HCT116 (cell line): ENCODE data around the gene PRELID2. TPM values are rescaled to one million over a fixed set of nuclear protein-coding genes. Genes with fewer than 3 reads are reported as not detected.
"Not testable (repeated sequence)": the region's sequence is repeated elsewhere in the genome, so short reads cannot be mapped to it uniquely, and the experiment has no call there.

ENCODE experiments used
- ATAC-seq: fragments of 200-7000 bp; cut with Tn5 transposase; 2 replicates; pipeline ENCODE4 v1.9.1; 2020; ENCODE audit warnings: mild to moderate bottlenecking, moderate library complexity
- BruUV-seq: library from RNA; stranded (reverse); fragments of 400-500 nt; replicated peaks from 2 replicates; lab custom pipeline; 2021; lab: Mats Ljungman, UMichigan
- CTCF ChIA-PET: fragments of 300-600 bp; sonication (Branson Sonifier 250); formaldehyde crosslinking; loops from one replicate; lab custom pipeline; 2021; ENCODE audit warnings: antibody characterized with exemption; lab: Charles Lee
- POLR2A ChIA-PET: fragments of 300-600, 350-600 bp; sonication (Branson Sonifier 250); formaldehyde crosslinking; loops from one replicate; lab custom pipeline; 2021; ENCODE audit warnings: antibody characterized with exemption; lab: Charles Lee
- RAD21 ChIA-PET, 2 experiments: fragments of 300-600 bp; sonication (Branson Sonifier 250); formaldehyde crosslinking; loops; one replicate each; lab custom pipeline; 2023; ENCODE audit warnings: low total read pairs in 2 of 2; ENCODE audit not compliant: uncharacterized antibody in 2 of 2, unreplicated experiment in 2 of 2, low non-redundant PET in 1 of 2; lab: Charles Lee
- DNase-seq: peaks from one replicate; pipeline ENCODE4 v3.0.0-alpha.2; 2010; ENCODE audit warnings: low read depth, low spot score
- H2AFZ ChIP-seq: fragments of 200-600 bp; shearing (Covaris generic), sonication (generic); 2 replicates; pipeline ENCODE4 v1.6.1; 2017; ENCODE audit warnings: low read depth, mixed run types, mixed read lengths, antibody characterized with exemption, low read length; ENCODE audit not compliant: poor library complexity, severe bottlenecking
- H3K27ac ChIP-seq: 2 replicates; pipeline ENCODE4 v1.5.1; 2012; ENCODE audit warnings: low read depth, low read length
- H3K27me3 ChIP-seq: fragments of 200-600 bp; sonication (generic); 2 replicates; pipeline ENCODE4 v1.6.1; 2016; ENCODE audit warnings: mixed run types, low read length, mixed read lengths; ENCODE audit not compliant: insufficient read depth
- H3K36me3 ChIP-seq, 2 experiments: fragments of 200-500 bp in 1 of 2; fragments of 200-600 bp in 1 of 2; sonication (Bioruptor generic) in 1 of 2; sonication (generic) in 1 of 2; 2 replicates each; pipeline versions ENCODE4 v1.5.1 to v1.6.1; 2014 to 2016; ENCODE audit warnings: low read length in 2 of 2, inconsistent platforms in 1 of 2, mixed read lengths in 1 of 2, mixed run types in 1 of 2; ENCODE audit not compliant: insufficient read depth in 2 of 2, control insufficient read depth in 1 of 2
- H3K4me1 ChIP-seq, 2 experiments: fragments of 200-600 bp in 1 of 2; sonication (generic) in 1 of 2; 2 replicates each; pipeline versions ENCODE4 v1.5.1 to v1.6.1; 2012 to 2017; ENCODE audit warnings: low read length in 2 of 2, inconsistent platforms in 1 of 2, mild to moderate bottlenecking in 1 of 2, mixed read lengths in 1 of 2, mixed run types in 1 of 2, moderate library complexity in 1 of 2; ENCODE audit not compliant: insufficient read depth in 2 of 2, control insufficient read depth in 1 of 2
- H3K4me2 ChIP-seq: fragments of 200-600 bp; sonication (generic); 2 replicates; pipeline ENCODE4 v1.6.1; 2017; ENCODE audit warnings: mixed run types, low read length, mixed read lengths
- H3K4me3 ChIP-seq, 2 experiments: fragments of 200-600 bp in 1 of 2; sonication (generic) in 1 of 2; replicated peaks in 1 of 2; 2 replicates each; pipeline ENCODE4 v1.5.1; 2011 to 2016; ENCODE audit warnings: low read length in 2 of 2, control low read depth in 1 of 2, low read depth in 1 of 2, mild to moderate bottlenecking in 1 of 2, mixed read lengths in 1 of 2, mixed run types in 1 of 2
- H3K79me2 ChIP-seq: fragments of 200-600 bp; sonication (generic); 2 replicates; pipeline ENCODE4 v1.6.1; 2017; ENCODE audit warnings: mild to moderate bottlenecking, mixed run types, low read length, moderate library complexity, mixed read lengths; ENCODE audit not compliant: insufficient read depth
- H3K9ac ChIP-seq: fragments of 200-600 bp; sonication (generic); 2 replicates; pipeline ENCODE4 v1.6.1; 2016; ENCODE audit warnings: low read length, mixed read lengths
- H3K9me2 ChIP-seq: fragments of 200-600 bp; sonication (generic), shearing (Covaris generic); 2 replicates; pipeline ENCODE4 v1.6.1; 2017; ENCODE audit warnings: mixed run types, mild to moderate bottlenecking, moderate library complexity; ENCODE audit not compliant: insufficient read depth
- H3K9me3 ChIP-seq, 2 experiments: fragments of 200-500 bp in 1 of 2; fragments of 200-600 bp in 1 of 2; sonication (Bioruptor generic) in 1 of 2; sonication (generic) in 1 of 2; 2 replicates each; pipeline ENCODE4 v1.6.1; 2014 to 2017; ENCODE audit warnings: low read length in 2 of 2, mixed read lengths in 2 of 2, inconsistent platforms in 1 of 2, low read depth in 1 of 2, mild to moderate bottlenecking in 1 of 2, mixed run types in 1 of 2, moderate library complexity in 1 of 2; ENCODE audit not compliant: control insufficient read depth in 1 of 2, insufficient read depth in 1 of 2
- H4K20me1 ChIP-seq: fragments of 200-600 bp; sonication (generic), shearing (Covaris generic); 2 replicates; pipeline ENCODE4 v1.6.1; 2017; ENCODE audit warnings: mixed run types, mild to moderate bottlenecking, moderate library complexity; ENCODE audit not compliant: insufficient read depth
- ATF3 ChIP-seq: IDR thresholded peaks from 2 replicates; pipeline ENCODE4 v1.6.1; 2012
- CBX3 ChIP-seq: IDR thresholded peaks from 2 replicates; pipeline ENCODE4 v1.6.1; 2012; ENCODE audit warnings: low read depth
- EZH2 ChIP-seq: fragments of 200-600 bp; sonication (generic); IDR thresholded peaks from 2 replicates; pipeline ENCODE4 v1.6.1; 2017; ENCODE audit warnings: antibody characterized with exemption, mixed run types
- EZH2phosphoT487 ChIP-seq: fragments of 200-600 bp; IDR thresholded peaks from 2 replicates; pipeline ENCODE4 v1.6.1; 2018; ENCODE audit warnings: antibody characterized with exemption, borderline replicate concordance
- FOSL1 ChIP-seq: IDR thresholded peaks from 2 replicates; pipeline ENCODE4 v1.6.1; 2012; ENCODE audit warnings: low read depth
- JUND ChIP-seq: IDR thresholded peaks from 2 replicates; pipeline ENCODE4 v1.6.1; 2012
- REST ChIP-seq: IDR thresholded peaks from 2 replicates; pipeline ENCODE4 v1.6.1; 2012; ENCODE audit warnings: low read depth
- SRF ChIP-seq: IDR thresholded peaks from 2 replicates; pipeline ENCODE4 v1.6.1; 2012; ENCODE audit warnings: low read depth
- YY1 ChIP-seq: IDR thresholded peaks from 2 replicates; pipeline ENCODE4 v1.6.1; 2011; ENCODE audit warnings: low read length, low read depth, moderate library complexity, mild to moderate bottlenecking; ENCODE audit not compliant: insufficient replicate concordance; ENCODE audit errors: extremely low read depth
- intact Hi-C: fragments of 100-400 bp; cut with micrococcal nuclease; formaldehyde crosslinking; loops from 2 replicates; pipeline ENCODE4 v1.10.0; 2022
- total RNA-seq: library from RNA; stranded (reverse); gene quantifications from one replicate; pipeline ENCODE4 v1.2.1, GENCODE V29; 2021; ENCODE audit not compliant: unreplicated experiment

The PRELID2 gene
- total RNA-seq, 1 experiment from 2014 or later: 20.1 TPM

- H3K4me3 ChIP-seq, H3K79me2 ChIP-seq, RAD21 ChIA-PET, CTCF ChIA-PET, H3K9ac ChIP-seq, H3K4me1 ChIP-seq, H3K9me2 ChIP-seq, H3K27me3 ChIP-seq, H4K20me1 ChIP-seq, BruUV-seq, H3K9me3 ChIP-seq, H3K36me3 ChIP-seq, POLR2A ChIA-PET, H2AFZ ChIP-seq, intact Hi-C loops, H3K4me2 ChIP-seq, H3K27ac ChIP-seq, ATAC-seq, DNase-seq: not testable (repeated sequence)
These were observed 36.6 kb downstream of the PRELID2 start for GRCh38 chr5:145798503-145798902.

- Histone ChIP-seq H3K4me3 (no peak overlapping the region), H3K4me1 (no peaks in the 10 kb centered on the region), H4K20me1 (0 out of 2 replicates have a peak, but pooled peaks cover 5% of the 10 kb centered on the region), H3K9me3 (no peaks in the 10 kb centered on the region), H3K79me2 (no peaks in the 10 kb centered on the region), H3K27ac (no peak overlapping the region)
- ATAC-seq: peak; percentile 58; the same call in 1 of the 2 replicates
- TF ChIP-seq YY1 (no peak), FOSL1 (no peak), EZH2phosphoT487 (no peak), EZH2 (no peak), REST (no peak), SRF (no peak), CBX3 (no peak), ATF3 (no peak), JUND (no peak)
- TF ChIP-seq, all 23 proteins: peak for 0
- H3K36me3 ChIP-seq: no peaks in the 10 kb centered on the region
- POLR2A ChIA-PET: no interaction called here
- no TSS peak for BruUV-seq
- H3K4me2 ChIP-seq: no peak overlapping the region
- no peak for DNase-seq
- RAD21 ChIA-PET: no interaction called here
- intact Hi-C loops: no loop called here
- H3K27me3 ChIP-seq: no peaks in the 10 kb centered on the region
- CTCF ChIA-PET: no interaction called here
- no peaks in the 10 kb centered on the region for H3K9me2 ChIP-seq
- H3K9ac ChIP-seq: no peak overlapping the region
- H2AFZ ChIP-seq: no peak overlapping the region
These were observed 37.8 kb downstream of the PRELID2 start for GRCh38 chr5:145797336-145797735.
